Fibroblast of peridontal ligament (primary cell): ENCODE data around the gene MCRS1.

Experiments used
- DNase-seq: peaks from one replicate; pipeline ENCODE4 v3.0.0-alpha.2; 2010; ENCODE audit errors: extremely low read depth

The MCRS1 gene

DNA sequence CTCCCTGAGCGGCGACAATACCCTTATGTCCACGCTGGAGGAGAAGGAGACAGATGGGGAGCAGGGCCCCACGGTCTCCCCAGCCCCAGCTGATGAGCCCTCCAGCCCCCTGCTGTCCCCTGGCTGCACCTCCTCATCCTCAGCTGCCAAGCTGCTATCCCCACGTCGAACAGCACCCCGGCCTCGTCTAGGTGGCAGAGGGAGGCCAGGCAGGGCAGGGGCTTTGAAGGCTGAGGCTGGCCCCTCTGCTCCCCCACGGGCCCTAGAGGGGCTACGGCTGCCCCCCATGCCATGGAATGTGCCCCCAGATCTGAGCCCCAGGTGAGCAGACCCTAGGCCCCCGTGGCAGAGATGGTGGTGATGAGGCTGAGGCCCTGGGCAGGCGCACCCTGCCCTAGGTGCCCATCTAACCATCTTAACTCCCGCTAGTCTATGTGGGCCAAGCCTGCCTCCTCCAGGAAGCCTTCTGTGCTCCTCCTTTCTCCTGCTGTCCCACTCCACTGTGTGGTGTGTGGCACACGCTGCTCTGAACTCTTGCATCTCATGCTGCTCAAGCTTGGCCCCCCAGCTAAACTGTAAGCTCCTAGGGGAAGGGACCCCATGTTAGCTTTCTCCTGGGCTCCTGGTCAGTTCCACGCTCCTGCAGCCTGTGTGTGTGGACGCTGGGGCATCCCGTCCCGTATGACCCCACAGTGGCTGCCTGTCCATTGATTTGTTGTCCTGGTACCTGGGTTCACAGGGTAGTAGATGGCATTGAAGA, 12.1 kb downstream of the MCRS1 start:
- no peak for DNase-seq

DNA sequence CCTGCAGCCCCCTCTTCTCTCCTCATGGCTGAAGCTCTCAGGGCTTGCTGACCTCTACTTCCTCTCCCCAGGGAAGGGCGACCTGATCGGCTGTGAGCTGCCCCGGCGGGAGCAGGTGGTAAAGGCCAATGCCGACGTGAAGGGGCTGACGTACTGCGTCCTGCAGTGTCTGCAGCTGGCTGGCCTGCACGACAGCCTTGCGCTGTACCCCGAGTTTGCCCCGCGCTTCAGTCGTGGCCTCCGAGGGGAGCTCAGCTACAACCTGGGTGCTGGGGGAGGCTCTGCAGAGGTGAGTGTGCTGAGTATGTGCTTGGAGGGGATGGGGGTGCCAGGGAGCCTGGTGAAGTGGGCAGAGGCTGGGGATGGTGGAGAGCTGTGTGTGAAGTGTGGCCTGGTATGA, 13.7 kb downstream of the MCRS1 start:
- DNase-seq: no peak

DNA sequence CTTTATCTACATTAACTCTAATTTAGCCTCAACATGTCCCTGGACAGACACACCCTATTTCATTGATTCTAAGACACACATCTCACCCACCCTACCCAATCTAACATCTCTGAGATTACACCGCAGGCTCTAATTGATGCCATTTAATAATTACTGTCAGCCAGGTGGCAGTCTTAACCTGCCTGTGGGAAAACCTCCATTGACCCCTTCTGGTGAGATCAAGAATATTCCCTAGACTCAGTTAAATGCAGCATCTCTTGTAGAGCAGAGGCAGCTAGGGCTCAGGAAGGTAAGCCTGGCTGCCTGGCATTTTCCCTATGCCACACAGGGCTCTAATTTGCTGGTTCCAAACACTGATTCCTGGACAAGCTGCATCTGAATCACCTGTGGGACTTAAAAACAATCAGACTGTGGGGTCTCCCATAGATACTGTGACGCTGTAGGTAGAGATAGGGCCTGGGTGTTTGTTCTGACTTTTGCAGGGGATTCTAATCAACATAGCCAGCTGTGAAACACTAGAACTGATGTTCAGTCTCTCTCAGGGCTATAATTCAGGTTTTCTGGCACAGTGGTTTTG, 14.3 kb downstream of the MCRS1 start:
- no peak for DNase-seq

DNA sequence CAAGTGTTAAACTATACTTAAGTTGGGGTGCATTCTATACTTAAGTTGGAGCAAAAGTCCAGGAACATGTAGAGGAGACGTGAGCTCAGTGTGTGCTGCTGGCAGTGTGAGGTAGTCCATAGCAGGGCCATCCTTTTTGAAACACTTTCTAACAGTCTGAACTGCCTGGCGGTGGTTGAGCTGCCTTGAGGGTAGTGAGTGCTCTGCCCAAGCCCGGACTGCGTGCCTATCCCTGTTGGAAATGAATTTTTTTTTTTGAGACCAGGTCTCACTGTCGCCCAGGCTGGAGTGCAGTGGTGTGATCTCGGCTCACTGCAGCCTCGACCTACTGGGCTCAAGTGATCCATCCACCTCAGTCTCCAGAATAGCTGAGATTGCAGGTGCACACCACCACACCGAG, 15.0 kb downstream of the MCRS1 start:
- no peak for DNase-seq

DNA sequence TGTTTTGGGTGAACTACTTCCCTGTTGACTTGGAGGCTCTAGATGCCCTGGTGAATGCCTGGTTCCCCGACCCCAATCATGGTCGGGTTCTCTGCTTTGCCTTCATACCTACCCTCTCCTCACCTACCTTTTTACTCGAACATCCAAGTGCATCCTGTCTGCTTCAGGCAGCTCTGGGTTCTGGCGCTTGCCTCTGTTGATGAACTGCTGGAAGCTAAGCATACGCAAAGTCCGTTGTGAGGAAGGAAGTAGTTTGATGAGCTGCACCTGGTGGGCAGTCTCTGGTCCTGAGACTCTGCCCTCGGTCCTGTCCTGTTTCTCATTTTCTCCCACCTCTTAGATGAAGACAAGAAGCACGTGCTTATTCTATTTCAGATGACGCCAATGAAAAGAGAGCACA, 15.5 kb downstream of the MCRS1 start:
- no peak for DNase-seq

DNA sequence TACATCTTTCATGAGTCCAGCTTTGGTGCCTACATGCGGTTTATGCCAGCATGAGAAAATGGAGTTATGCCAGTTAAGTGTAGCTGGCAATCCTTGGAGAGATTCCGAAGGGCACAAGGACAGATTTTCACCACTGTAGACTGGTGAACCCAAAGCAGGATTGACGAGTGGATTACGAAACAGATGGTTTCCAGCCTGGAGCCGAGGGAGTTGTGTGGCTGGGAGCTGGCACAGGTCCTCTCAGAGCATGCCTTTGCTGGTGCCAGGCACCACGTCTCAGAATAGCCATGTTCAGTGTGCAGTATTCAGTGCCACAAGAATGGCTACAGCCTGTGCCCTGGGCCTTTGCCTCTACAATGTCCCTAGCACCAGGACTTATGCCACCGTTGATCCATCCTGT, 15.9 kb downstream of the MCRS1 start:
- DNase-seq: peak; percentile 39

DNA sequence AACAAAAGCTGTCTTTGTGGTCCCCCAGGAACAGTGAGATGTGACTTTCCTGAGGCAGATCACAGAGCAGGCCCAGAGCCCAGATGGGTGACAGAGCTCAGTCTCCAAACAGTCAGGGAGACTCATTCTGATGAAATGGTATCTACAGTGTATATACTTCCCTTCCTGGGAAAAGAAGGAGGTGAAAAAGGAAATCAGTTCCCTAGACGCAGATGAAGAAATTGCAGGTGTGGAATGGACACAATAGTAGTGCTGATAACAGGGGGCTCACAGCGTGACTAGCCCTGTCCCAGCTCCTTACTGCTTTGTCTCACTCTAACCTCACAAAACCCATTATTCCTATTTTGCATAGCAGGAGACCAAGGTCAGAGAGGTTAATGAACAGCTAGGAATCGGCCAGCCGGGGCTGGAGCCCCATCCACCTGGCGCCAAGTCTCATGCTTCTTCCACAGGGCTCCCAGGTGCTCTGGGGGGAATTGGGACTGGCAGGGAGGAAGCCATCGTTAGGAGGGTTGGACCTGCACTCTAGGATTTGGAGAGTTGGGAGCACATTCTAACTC, 17.2 kb downstream of the MCRS1 start:
- DNase-seq: no peak

DNA sequence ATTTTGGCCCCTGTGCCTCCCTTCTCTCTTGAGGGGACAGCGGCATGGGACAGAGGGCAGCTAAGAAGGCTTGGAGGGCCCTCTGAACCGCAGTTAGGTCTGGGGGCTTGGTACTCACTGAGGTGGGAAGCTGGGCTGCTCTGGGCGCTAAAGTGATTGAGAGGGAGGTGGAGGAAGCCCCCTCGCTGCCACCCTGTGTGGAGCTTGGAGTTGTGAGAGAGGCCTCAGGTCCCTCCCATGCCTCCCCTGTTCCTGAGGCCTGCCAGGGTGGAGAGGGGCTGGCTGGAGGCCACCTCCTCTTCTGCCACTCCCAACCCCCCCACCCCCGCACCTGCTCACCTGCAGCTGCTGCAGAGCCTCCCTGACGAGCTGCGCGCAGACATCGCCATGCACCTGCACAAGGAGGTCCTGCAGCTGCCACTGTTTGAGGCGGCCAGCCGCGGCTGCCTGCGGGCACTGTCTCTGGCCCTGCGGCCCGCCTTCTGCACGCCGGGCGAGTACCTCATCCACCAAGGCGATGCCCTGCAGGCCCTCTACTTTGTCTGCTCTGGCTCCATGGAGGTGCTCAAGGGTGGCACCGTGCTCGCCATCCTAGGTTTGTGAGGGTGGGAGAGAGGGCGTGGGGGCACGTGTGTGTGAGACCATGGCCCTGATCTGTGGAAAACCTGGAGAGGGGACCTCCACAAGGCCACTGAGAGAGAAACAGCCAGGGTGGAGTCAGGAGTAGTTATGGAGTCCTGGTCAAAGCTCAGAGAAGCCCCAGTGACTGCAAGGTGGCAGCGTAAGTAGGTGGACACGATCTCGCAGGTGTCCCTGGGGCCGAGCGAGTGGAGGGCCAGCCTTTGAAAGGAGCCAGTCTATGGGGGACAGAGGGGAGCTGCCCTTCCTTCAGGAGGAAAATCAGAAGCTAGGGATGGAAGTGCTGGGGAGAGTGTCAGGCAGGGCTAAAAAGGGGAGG, 17.9 kb downstream of the MCRS1 start:
- DNase-seq: no peak

DNA sequence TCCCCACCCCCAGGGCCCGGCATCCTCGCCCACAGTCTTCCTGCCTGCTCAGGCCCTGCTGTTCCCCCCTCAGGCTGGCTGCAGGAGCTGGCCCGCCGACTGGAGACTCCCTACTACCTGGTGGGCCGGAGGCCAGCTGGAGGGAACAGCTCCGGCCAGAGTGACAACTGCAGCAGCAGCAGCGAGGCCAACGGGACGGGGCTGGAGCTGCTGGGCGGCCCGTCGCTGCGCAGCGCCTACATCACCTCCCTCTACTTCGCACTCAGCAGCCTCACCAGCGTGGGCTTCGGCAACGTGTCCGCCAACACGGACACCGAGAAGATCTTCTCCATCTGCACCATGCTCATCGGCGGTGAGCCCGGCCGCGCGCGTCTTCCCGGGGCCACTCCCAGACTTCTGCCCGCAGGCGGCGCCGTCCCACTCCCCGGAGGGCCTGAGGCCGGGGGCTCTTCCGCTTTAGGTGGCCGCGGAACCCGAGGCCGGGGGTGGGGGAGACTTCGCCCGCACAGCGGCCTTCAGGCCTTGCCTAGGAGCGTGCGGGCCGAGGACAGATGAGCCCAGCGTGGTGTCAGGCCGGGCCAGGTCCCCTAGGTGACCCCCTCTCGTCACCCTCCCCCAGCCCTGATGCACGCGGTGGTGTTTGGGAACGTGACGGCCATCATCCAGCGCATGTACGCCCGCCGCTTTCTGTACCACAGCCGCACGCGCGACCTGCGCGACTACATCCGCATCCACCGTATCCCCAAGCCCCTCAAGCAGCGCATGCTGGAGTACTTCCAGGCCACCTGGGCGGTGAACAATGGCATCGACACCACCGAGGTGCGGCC, 18.9 kb downstream of the MCRS1 start:
- DNase-seq: no peak

DNA sequence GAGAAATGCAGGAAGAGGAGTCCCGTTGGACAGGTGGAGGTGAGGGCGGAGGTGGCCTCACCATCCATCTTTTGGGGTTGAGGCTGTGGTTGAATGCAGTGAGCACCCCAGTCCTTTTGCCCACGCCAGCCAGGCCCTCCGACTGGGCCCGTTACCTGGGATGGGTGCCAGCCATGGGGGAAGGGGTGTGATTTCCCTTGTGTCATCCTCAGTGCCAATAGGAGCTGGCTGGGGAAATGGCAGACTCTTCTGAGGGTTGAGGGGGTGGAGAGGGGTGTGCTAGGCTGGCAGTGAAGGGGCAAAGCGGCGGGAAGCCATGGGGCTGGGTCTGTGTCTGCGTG, 19.5 kb downstream of the MCRS1 start:
- DNase-seq: no peak

DNA sequence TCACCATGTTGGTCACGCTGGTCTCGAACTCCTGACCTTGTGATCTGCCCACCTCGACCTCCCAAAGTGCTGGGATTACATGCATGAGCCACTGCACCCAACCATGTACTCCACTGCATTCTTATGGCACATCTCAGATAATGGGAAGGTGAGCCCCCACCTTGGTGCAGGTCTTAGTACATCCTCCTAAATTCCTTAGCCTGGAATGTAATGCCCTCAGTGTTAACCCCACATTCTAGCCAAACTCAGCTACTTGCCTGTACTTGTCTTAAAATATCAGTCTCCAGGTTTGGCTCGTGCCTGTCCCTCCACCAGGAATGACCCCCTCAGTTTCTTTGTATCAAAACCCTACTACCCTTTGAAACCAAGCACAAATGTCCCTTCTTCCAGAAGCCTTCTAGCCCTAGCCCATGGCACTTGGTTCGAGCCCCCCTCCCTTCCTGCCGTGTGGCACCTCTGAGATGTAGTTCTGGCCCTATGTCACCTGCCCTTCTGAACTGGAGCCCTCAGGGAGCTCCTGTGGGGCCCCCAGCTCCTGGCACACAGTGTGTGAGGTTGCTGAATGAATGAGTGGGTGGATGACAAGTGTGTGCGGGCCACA, 20.8 kb downstream of the MCRS1 start:
- DNase-seq: no peak

DNA sequence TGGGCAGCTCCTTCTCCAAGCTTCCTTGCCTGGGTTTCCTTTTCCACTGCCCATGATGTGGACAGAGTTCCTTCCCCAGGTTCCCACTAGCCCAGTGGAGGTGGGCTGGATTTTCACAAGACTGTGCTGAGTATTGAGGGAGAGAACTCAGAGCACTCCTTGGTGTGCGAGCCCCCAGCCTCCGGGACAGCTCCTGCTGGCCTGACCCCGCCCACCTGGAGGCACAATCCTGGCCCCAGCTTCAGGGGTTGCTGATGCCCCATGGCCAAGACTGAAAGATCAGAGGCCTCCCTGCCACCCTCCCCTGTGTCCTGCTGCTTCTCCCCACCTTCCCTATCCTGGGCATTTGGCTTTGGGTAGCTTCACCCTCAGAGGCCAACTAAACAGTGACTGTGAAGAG, 21.5 kb downstream of the MCRS1 start:
- no peak for DNase-seq

DNA sequence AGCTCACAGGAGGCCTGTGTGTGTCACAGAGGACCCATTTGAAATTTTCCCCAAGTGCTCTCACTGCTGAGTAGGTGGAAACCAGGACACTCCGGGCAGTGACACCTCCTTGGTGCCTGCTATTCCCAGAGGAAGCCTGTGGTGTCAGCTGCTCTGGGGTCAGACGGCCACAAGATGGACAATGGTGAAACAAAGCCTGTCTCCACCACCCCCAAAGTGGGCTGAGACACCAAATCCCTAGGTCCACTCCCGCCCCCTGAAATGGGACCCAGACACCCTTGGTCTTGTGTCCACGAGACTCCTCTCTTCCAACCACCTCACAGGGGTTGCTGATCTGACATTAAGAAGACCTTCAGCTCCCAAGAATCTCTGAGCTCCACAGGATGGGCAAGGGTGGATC, 22.1 kb downstream of the MCRS1 start:
- no peak for DNase-seq

DNA sequence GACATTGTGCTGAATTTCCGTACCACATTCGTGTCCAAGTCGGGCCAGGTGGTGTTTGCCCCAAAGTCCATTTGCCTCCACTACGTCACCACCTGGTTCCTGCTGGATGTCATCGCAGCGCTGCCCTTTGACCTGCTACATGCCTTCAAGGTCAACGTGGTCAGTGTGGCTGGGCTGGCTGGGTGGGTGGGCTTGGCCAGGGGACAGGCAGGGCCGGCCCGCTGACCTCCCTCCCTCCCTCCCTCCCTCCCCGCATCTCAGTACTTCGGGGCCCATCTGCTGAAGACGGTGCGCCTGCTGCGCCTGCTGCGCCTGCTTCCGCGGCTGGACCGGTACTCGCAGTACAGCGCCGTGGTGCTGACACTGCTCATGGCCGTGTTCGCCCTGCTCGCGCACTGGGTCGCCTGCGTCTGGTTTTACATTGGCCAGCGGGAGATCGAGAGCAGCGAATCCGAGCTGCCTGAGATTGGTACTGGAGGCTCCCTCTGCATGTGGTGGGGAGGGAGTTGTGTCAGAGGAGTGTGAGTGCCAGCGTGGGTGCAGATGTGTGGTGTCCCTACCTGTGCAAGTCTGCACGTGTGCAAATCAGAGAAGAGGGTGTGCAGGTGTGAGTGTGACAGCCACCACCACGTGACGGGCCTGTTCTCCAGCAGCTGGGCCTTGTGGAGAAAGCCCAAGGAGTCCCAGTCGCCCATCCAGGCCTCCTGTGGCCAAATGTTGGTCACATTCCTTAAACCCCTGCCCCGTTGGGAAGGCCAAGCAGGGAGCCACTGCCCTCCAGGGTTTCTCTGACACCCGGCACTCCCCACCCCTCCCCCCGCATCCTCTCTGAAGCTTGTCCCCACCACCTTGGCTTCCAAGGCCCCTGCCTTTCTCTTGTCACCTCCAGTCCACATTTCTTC, 23.8 kb downstream of the MCRS1 start:
- no peak for DNase-seq

DNA sequence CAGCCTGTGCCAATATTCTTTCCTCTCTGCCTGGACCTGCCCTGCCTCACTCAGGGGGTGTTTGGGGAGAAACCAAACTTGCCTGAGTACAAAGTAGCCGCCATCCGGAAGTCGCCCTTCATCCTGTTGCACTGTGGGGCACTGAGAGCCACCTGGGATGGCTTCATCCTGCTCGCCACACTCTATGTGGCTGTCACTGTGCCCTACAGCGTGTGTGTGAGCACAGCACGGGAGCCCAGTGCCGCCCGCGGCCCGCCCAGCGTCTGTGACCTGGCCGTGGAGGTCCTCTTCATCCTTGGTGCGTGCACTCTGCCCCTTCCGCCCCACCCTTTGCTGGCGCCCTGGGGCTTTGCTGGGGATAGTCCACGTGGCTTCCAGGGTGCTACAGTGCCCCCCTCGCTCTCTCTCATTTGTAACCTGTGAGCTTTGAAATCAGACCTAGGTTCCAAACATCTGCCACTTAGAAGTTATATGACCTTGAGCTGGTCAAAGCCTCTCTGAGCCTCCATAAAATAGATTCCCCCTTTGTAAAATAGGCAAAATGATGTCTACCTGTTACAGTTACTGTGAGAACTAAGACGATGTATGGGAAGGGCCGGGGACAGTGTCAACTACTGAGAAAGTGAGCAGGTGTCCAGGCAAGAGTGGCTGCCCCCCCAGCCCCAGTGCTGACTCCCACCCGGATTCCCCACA, 24.6 kb downstream of the MCRS1 start:
- DNase-seq: no peak

DNA sequence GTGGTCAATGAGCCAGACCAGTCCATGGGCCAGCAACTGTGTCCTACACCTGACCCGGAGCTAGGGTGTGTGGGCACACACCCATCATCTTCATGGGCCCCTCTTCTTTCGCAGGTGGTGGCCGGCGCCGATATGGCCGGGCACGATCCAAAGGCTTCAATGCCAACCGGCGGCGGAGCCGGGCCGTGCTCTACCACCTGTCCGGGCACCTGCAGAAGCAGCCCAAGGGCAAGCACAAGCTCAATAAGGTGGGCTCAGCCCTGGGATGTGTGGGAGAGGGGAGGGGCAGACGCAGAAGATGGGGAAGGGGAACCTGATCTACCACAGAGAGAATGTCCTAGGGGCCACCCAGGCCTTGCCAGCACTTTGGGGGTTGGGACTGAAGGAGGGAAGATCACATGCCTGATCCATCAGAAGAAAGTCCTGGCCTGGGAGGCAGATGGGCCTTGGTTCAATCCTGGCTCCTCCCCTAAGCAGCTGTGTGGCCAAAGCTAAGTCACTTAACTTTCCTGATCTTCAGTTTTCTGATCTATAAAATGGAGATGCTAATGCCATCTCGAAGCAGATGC, 25.3 kb downstream of the MCRS1 start:
- DNase-seq: no peak

DNA sequence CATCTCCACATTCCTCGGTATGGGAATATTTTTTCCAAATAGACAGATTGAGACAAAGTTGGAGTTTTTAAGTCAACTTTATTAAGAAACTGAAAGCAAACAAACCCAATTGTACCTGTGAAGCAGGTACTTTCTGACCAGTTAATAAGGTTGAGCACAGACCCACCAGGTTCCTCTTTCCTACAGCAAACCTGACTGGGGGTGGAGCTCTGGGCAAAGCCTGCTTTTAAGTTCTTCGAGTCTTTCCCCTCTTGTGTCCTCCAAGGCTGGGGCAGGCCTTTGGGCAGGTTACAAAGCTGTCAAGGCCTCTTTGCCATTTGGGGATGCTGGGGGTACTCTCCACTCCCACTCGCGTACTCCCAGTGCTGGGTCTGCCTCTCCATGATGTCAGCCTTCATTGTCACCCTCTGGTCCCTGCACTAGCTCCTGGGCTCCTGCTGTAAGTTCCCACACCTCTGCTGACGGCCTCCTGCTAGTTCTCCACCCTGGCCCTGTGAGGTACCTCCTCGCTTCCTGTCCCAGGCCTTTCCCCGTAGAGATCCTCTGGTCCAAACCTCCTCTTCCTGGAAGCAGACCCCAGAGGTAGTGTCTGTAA, 25.9 kb downstream of the MCRS1 start:
- DNase-seq: no peak

DNA sequence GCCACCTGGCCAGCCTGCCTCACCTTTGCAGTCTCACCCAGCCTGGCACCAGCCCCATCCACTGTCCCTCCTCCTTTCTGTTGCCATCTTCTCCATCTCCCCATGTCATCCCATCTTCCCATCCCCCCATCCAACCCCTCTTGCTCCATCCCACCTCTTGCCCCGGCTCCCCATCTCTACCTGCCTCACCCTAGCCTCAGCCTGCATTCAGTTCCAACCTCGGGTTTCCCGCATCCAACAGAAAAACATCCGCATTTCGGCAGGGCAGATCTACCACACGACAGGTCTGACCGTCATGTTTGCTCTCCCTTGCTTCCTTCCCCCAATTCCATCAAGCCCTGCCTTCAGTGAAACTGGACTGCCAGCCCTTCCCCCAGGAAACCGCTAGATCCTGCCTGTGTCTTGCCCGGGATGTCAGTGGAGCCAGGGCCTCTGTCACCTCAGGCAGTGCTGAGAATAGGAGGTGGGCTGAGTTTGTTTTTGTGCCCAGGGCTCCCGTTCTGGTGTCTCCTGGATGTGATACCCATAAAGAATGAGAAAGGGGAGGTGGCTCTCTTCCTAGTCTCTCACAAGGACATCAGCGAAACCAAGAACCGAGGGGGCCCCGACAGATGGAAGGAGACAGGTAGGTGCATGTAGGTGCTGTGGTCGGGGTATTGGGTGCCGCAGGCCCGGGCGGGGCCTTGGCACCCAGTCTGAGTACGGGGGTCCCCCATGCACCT, 26.6 kb downstream of the MCRS1 start:
- DNase-seq: no peak
